Gastroesophageal sphincter (tissue), 3 donors: ENCODE data around the gene YIPF2.

Experiments used
- POLR2A ChIP-seq, 2 donors: fragments of 450-650 bp; IDR thresholded peaks; one replicate each; pipeline ENCODE4 v1.6.1; 2017; ENCODE audit warnings: antibody characterized with exemption in 2 of 2, mild to moderate bottlenecking in 2 of 2, moderate library complexity in 1 of 2
- POLR2AphosphoS5 ChIP-seq: sonication (generic); formaldehyde crosslinking; IDR thresholded peaks from one replicate; pipeline ENCODE4 v1.6.1; 2017; ENCODE audit warnings: antibody characterized with exemption
- TF ChIP-seq, protein P1 (sequence below), 4 experiments: fragments of 200-600 bp in 2 of 4; fragments of 450-650 bp in 2 of 4; sonication (generic) in 1 of 4; IDR thresholded peaks; one replicate each; pipeline ENCODE4 v1.5.1; 2017 to 2019; ENCODE audit warnings: antibody characterized with exemption in 4 of 4, mild to moderate bottlenecking in 2 of 4, moderate library complexity in 2 of 4

DNA sequence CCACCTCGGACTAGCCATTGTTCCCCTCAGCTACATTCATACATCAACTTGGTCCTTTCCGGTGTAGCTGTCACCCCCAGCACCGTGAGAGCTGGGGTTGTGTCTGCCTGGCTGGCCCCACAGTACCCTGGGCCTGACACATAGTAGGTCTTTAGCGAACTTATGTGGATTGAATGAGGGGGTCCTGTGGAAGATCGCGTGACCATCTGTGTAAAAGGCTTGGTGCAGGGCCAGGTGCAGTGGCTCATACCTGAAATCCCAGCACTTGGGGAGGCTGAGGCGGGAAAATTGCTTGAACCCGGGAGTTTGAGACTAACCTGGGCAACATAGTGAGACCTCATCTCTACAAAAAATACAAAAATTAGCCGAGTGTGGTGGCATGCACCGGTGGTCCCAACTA lies 34.4 kb upstream of the YIPF2 start:
- TF ChIP-seq, protein P1, sequence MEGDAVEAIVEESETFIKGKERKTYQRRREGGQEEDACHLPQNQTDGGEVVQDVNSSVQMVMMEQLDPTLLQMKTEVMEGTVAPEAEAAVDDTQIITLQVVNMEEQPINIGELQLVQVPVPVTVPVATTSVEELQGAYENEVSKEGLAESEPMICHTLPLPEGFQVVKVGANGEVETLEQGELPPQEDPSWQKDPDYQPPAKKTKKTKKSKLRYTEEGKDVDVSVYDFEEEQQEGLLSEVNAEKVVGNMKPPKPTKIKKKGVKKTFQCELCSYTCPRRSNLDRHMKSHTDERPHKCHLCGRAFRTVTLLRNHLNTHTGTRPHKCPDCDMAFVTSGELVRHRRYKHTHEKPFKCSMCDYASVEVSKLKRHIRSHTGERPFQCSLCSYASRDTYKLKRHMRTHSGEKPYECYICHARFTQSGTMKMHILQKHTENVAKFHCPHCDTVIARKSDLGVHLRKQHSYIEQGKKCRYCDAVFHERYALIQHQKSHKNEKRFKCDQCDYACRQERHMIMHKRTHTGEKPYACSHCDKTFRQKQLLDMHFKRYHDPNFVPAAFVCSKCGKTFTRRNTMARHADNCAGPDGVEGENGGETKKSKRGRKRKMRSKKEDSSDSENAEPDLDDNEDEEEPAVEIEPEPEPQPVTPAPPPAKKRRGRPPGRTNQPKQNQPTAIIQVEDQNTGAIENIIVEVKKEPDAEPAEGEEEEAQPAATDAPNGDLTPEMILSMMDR (IDR thresholded peaks at IDR 0.05): no peak
- TF ChIP-seq POLR2A (IDR thresholded peaks at IDR 0.05) (no peak), POLR2AphosphoS5 (no peak)
